ENCODE measurements around the gene LY6G6F. TPM values are rescaled to one million over a fixed set of nuclear protein-coding genes. Genes with fewer than 3 reads are reported as not detected.

Gene LY6G6F
- total and polyA plus RNA-seq, 2 donors (not counting 3 experiments of a cell fraction or from before 2014, with no cell fraction given), result not detected

DNA sequence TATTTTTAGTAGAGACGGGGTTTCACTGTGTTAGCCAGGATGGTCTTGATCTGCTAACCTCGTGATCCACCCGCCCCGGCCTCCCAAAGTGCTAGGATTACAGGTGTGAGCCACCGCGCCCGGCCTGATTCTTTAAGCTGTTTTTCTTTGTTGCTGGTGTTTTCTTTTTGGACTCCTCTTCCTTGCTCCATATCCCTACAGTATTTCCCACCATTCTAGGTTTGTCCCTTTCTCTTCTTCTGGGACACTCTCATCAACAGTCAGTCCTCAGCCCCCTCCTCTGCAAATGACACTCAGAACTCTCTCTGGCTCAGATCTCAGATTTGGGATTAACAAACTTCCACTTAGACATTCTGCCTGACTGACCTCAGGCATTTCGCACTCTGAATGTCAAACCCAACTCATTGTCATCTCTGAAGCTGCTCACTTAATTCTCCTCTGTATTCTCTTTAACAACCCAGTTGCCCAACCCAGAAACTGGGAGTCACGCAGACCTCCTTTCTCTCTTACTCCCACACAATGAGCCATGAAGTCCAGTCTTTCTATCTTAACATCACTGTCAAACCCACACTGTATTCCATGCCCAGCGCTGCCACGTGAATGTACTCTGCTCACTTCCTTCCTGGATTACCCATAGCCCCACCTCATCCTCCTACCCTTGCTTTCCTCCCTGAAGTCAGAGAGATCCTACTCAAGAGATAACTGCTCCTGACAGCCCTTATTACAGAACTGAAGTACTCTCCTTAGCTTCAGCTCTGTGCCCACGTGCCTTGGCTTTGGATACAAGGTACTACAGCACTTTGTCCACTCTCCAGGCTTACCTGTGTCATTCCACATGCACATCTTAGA is 19.1 kb downstream of the LY6G6F start:
- no peak overlapping the region for H3K9ac ChIP-seq (replicated peaks; ENCODE audit: extremely low read depth, insufficient read depth, low read length)
- BruUV-seq (replicated peaks), result no TSS peak
- intact Hi-C loops (cut with micrococcal nuclease), result no loop called here
- H2AFZ ChIP-seq (ENCODE audit: low read depth, low read length), result no peak overlapping the region
- H3K36me3 ChIP-seq (ENCODE audit: control insufficient read depth in 2 of 2, extremely low read depth in 1 of 2, insufficient read depth in 2 of 2, low read length in 2 of 2), result peaks cover 4 to 16% of the 10 kb centered on the region in 2 experiments
- no peaks in the 10 kb centered on the region for H4K20me1 ChIP-seq (replicated peaks; ENCODE audit: control insufficient read depth, extremely low read depth, insufficient read depth, low read length)
- no peak overlapping the region for H3K4me3 ChIP-seq (replicated peaks in 1 of 3; ENCODE audit: insufficient read depth in 1 of 3, low read depth in 1 of 3, low read length in 3 of 3)
- no peaks in the 10 kb centered on the region for H3K9me3 ChIP-seq (replicated peaks; ENCODE audit: control insufficient read depth, insufficient read depth, low read length)
- ChIA-PET CTCF (interaction anchor here (1.2 to 1.3 kb wide), 2 partner anchors 9 to 44 kb away, joined by 3 read pairs; no protein-coding TSS in a partner anchor), POLR2A (interaction anchor here (0.9 to 2.3 kb wide), 3 partner anchors 11 to 102 kb away, joined by 3 to 10 read pairs (median 6); partner anchors contain the start of genes HSPA1B and LY6G6D)
- peaks cover 2% of the 10 kb centered on the region for H3K79me2 ChIP-seq (ENCODE audit: control insufficient read depth, insufficient read depth, low read length)
- TF ChIP-seq GATA2 (IDR thresholded peaks at IDR 0.05; ENCODE audit: insufficient read depth, insufficient read length, low read depth, low read length) (peak; percentile 78), MYC (IDR thresholded peaks at IDR 0.05; ENCODE audit: low read depth, low read length) (peak; percentile 59), FOS (IDR thresholded peaks at IDR 0.05; ENCODE audit: borderline replicate concordance, insufficient read depth, low read length) (no peak)
- TF ChIP-seq, protein P1, sequence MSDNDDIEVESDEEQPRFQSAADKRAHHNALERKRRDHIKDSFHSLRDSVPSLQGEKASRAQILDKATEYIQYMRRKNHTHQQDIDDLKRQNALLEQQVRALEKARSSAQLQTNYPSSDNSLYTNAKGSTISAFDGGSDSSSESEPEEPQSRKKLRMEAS (IDR thresholded peaks at IDR 0.05; ENCODE audit: insufficient read depth, insufficient read length), result peak; percentile 64
- peaks cover 0 to 1% of the 10 kb centered on the region in 2 experiments for H3K27me3 ChIP-seq (ENCODE audit: control insufficient read depth in 2 of 2, insufficient read depth in 2 of 2, low read length in 2 of 2)
- peak overlapping the region; percentile 6 for H3K4me2 ChIP-seq (ENCODE audit: insufficient read depth, low read length)
- peak; percentile 82 for FAIRE-seq
- H3K4me1 ChIP-seq (ENCODE audit: control insufficient read depth, extremely low read depth, insufficient read depth, low read length), result peaks cover 26% of the 10 kb centered on the region
- DNase-seq (ENCODE audit: low read depth, low spot score), result peak; percentile 34
- dilution Hi-C loops (cut with MboI; ENCODE audit: extremely low pct_ligation_motif_present, low sequenced_read_pairs), result no loop called here
- no peak overlapping the region for H3K27ac ChIP-seq (ENCODE audit: insufficient read depth, low read depth, low read length)
- H3K9me1 ChIP-seq (replicated peaks; ENCODE audit: control insufficient read depth, extremely low read depth, insufficient read depth, low read length), result no peaks in the 10 kb centered on the region

DNA sequence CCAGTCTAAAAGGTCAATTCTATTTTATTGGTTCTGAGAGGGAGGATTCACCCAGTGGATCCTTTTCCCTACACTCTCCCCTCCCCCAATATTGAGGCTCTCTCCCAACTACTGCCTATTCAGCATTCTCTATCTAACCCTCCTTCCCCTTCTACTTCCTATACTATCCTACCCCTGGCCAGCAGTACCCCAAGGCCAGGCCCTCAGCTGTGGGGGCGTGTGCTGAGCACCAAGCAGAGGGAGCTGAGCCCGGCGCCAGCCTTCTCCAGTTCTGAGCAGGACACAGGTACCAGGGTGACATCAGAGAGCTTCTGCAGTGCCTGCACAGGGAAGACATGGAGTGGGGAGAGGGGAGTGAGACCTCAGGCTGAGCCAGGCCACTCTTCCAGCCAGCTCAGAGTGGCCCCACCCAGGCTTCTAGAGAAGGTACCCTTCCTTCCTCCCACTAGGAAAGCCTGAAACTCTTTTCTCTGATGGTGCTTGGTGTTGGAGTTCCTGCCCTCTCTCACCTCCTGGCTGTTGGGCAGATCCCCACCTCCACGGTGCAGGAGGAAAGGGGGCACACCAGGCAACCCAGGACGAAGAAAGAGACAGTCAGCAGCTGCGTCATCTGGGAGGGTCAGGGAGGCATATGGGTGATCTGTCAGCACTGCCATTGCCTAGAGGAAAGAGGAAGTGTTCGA is 20.5 kb downstream of the LY6G6F start:
- Histone ChIP-seq H3K79me2 (ENCODE audit: control insufficient read depth, insufficient read depth, low read length) (peaks cover 2% of the 10 kb centered on the region), H3K4me1 (ENCODE audit: control insufficient read depth, extremely low read depth, insufficient read depth, low read length) (peaks cover 28% of the 10 kb centered on the region), H3K27ac (ENCODE audit: insufficient read depth, low read depth, low read length) (no peak overlapping the region), H4K20me1 (replicated peaks; ENCODE audit: control insufficient read depth, extremely low read depth, insufficient read depth, low read length) (no peaks in the 10 kb centered on the region), H3K9me1 (replicated peaks; ENCODE audit: control insufficient read depth, extremely low read depth, insufficient read depth, low read length) (no peaks in the 10 kb centered on the region), H2AFZ (ENCODE audit: low read depth, low read length) (no peak overlapping the region), H3K9ac (replicated peaks; ENCODE audit: extremely low read depth, insufficient read depth, low read length) (no peak overlapping the region), H3K4me3 (replicated peaks in 1 of 3; ENCODE audit: insufficient read depth in 1 of 3, low read depth in 1 of 3, low read length in 3 of 3) (no peak overlapping the region), H3K4me2 (ENCODE audit: insufficient read depth, low read length) (no peak overlapping the region), H3K9me3 (replicated peaks; ENCODE audit: control insufficient read depth, insufficient read depth, low read length) (no peaks in the 10 kb centered on the region), H3K36me3 (ENCODE audit: control insufficient read depth in 2 of 2, extremely low read depth in 1 of 2, insufficient read depth in 2 of 2, low read length in 2 of 2) (peaks cover 16 to 25% of the 10 kb centered on the region in 2 experiments), H3K27me3 (ENCODE audit: control insufficient read depth in 2 of 2, insufficient read depth in 2 of 2, low read length in 2 of 2) (no peaks in the 10 kb centered on the region)
- ChIA-PET POLR2A (no interaction called here), CTCF (interaction anchor here (1.0 to 5.4 kb wide), 3 partner anchors 24 to 69 kb away, joined by 3 to 42 read pairs (median 4); partner anchors contain the start of genes ABHD16A and VARS1)
- DNase-seq (ENCODE audit: low read depth, low spot score) (no peak), FAIRE-seq (peak; percentile 35)
- no TSS peak for BruUV-seq (replicated peaks)
- intact Hi-C loops (cut with micrococcal nuclease), result no loop called here
- dilution Hi-C loops (cut with MboI; ENCODE audit: extremely low pct_ligation_motif_present, low sequenced_read_pairs), result no loop called here
- TF ChIP-seq POLR2A (IDR thresholded peaks at IDR 0.05; ENCODE audit: low read depth, low read length), result no peak
- TF ChIP-seq EZH2 (IDR thresholded peaks at IDR 0.05; ENCODE audit: borderline replicate concordance, low read depth, low read length, severe bottlenecking), result no peak
- no peak for TF ChIP-seq MYC (IDR thresholded peaks at IDR 0.05; ENCODE audit: low read depth, low read length)
- no peak for TF ChIP-seq GATA2 (IDR thresholded peaks at IDR 0.05; ENCODE audit: insufficient read depth, insufficient read length, low read depth, low read length)
- no peak for TF ChIP-seq FOS (IDR thresholded peaks at IDR 0.05; ENCODE audit: borderline replicate concordance, insufficient read depth, low read length)
- TF ChIP-seq POLR2AphosphoS5 (IDR thresholded peaks at IDR 0.05; ENCODE audit: insufficient read depth, low read depth, low read length), result no peak
- TF ChIP-seq, protein P2, sequence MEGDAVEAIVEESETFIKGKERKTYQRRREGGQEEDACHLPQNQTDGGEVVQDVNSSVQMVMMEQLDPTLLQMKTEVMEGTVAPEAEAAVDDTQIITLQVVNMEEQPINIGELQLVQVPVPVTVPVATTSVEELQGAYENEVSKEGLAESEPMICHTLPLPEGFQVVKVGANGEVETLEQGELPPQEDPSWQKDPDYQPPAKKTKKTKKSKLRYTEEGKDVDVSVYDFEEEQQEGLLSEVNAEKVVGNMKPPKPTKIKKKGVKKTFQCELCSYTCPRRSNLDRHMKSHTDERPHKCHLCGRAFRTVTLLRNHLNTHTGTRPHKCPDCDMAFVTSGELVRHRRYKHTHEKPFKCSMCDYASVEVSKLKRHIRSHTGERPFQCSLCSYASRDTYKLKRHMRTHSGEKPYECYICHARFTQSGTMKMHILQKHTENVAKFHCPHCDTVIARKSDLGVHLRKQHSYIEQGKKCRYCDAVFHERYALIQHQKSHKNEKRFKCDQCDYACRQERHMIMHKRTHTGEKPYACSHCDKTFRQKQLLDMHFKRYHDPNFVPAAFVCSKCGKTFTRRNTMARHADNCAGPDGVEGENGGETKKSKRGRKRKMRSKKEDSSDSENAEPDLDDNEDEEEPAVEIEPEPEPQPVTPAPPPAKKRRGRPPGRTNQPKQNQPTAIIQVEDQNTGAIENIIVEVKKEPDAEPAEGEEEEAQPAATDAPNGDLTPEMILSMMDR (IDR thresholded peaks at IDR 0.05; ENCODE audit: extremely low read depth in 1 of 2, insufficient read depth in 1 of 2, low read depth in 1 of 2, low read length in 2 of 2), result no peak
- TF ChIP-seq JUN (IDR thresholded peaks at IDR 0.05; ENCODE audit: borderline replicate concordance, insufficient read depth, insufficient read length, low read depth), result no peak
- TF ChIP-seq, protein P1 (IDR thresholded peaks at IDR 0.05; ENCODE audit: insufficient read depth, insufficient read length), result no peak

Measured in endothelial cell of umbilical vein (primary cell).